GM18498 (cell line): Measurements from ENCODE around the gene ERC1.
"Not testable (repeated sequence)": the region's sequence is repeated elsewhere in the genome, so short reads cannot be mapped to it uniquely, and the experiment has no call there.

Experiments
- ATAC-seq: cut with Tn5 transposase; IDR thresholded peaks from one replicate; pipeline ENCODE4 v1.9.1; 2021; ENCODE audit warnings: mild to moderate bottlenecking, moderate library complexity; ENCODE audit not compliant: unreplicated experiment

Gene ERC1

DNA sequence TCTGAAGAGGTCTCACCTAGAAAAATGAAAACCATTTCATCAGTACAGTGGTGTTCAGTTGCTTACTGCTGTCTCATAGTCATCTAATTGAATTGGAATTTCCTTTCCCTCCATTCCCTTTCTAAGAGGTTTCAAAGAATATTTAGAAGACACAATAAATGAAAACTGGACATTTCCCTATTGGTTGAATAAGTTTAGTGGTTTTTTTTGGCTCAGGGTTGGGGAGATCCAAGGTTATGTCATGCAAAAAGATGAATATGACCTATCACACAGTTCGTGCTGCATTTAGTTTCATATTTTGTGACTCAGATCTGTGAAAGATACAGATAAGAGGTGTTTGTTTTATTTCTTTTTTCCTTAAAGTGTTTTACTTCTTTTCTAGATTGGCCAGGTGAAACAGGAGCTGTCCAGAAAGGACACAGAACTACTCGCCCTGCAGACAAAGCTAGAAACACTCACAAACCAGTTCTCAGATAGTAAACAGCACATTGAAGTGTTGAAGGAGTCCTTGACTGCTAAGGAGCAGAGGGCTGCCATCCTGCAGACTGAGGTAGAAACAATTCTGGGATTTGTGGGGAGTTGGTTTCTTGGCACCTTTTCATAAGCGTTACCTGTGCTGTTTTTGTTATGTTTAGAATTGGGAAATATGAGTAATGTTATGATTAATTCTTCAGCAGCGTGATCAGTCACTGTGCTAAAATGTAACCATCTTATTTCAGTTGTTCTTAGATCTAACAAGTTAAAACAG, 124.6 kb downstream of the ERC1 start:
- no peak for ATAC-seq

DNA sequence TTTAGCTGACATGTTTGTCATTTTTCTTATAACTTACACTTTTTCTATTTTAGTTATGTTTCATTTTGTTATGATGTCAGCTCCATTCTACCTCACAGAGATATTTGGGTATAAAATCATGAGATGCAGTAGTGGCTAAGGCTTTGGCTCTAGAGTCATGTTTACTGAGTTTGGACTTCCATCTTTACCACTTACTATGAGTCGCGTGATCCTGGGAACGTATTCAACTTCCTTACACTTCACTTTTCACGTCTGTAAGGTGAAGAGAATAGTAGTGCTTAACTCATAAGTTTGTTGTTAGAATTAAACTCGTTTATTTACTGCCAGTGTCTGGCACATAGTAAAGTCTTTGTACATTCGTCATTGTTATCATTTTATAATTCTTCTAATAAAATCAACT, 126.3 kb downstream of the ERC1 start:
- no peak for ATAC-seq

DNA sequence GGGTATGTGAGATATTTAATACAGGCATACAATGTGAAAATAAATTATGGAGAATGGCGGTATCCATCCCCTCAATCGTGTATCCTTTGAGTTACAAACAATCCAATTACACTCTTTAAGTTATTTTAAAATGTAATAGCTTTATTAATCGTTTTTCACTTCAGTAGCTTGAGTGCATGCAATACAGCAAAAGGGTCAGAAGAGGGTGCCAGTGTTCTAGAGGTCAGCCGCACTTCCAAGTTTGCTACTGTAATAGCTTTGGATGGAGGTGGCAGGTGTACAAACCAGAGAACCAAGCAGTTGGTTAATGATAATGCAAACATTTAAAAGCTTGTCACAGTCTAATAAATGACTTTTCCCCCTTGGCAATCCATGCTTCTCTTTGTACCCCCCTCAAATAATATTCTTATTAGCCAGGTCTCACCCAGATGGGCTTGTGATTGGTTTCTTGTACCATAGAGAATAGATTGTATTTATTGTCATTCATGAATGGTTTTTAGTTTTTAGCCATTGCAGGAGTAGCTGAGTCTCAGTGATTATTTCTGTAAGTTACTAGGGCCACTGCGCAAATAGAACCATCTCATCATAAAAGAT, 127.0 kb downstream of the ERC1 start:
- ATAC-seq = no peak

DNA sequence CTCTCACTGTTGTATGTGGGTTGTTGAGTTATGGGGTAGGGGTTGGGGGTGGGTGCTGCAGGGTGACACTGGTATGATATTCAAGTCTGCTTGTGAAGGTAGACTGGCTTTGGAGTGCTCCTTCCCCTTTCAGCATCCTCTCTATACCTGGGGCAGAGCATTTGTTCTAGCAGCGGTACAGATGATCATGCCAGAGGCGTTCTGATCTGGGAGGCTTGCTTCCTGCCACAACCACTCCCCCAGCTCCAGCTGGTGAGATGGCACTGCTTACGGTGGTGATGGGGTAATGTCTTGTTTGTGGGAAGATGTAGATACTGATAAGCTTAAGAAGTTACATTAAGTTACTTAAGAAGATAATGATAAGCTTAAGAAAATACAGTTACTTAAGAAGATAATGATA, 131.8 kb downstream of the ERC1 start:
- ATAC-seq = no peak

DNA sequence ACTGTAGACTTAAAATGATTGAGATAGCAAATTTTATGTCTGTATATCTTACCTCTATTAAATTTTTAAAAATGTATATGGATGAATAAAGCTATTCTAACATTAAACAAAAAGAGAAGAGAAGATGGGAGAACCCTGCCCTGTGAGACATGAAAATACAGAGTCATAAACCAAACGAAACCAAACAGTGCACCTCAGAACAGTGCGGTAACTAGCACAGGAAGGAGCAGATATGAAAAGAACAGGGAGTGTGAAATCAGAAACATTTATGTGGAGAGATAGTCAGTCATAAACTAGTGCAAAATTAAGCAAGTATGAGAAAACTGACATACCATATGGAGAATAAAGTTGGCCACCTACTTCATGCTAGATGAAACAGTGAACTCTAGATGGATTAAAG, 135.1 kb downstream of the ERC1 start:
- ATAC-seq = no peak

DNA sequence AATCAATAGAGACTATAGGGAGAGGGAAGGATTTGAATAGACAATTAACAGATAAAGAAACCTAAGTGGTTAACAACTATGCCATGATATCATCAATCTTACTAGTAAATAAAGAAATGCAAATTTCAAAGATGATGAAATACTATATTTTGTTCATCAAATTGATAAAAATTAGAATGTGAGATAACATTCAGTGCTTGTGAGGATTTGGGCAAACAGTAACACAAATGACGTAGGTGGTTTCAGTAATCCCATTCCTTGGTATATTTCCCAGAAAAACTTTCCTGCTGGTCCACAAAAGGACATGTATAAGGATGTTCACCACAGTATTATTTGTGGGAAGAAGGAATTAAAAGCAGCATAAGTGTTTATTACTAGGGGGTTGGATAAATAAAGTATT, 136.0 kb downstream of the ERC1 start:
- no peak for ATAC-seq

DNA sequence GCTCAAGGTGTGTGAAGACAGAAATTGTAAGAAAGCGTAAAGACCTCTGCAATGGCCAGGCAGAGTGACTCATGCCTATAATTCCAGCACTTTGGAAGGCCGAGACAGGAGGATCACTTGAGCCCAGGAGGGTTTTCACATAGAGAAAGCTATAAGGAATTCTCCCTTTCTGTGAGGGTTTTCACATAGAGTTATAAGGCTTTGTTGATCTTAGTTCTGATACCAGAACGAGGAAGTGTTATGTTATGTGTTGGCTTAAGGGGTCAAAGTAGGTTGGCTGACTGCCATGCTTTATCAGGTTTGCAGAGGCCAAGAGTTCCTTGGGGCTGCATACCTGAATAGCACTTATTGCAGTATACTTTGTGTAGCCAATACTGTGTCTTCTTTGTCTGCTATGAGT, 139.1 kb downstream of the ERC1 start:
- ATAC-seq = no peak

DNA sequence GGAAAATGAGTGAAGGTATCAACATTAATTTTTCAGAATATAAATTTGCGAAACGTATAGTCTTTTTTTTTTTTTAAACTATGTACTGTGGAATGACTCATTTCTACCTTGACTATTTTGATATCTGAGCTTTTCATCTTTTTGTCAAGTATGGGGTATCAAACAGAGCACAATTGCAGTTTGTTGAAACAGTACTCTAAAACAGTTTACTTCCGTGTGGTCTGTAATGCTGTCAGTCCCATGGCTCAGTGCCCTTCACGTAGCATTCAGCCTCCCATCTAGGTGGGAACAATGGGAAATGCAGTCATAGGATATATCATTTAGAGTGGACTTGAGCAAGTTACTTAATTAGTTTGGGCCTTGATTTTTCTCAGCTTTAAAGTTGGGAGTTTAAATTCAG, 139.5 kb downstream of the ERC1 start:
- no peak for ATAC-seq

DNA sequence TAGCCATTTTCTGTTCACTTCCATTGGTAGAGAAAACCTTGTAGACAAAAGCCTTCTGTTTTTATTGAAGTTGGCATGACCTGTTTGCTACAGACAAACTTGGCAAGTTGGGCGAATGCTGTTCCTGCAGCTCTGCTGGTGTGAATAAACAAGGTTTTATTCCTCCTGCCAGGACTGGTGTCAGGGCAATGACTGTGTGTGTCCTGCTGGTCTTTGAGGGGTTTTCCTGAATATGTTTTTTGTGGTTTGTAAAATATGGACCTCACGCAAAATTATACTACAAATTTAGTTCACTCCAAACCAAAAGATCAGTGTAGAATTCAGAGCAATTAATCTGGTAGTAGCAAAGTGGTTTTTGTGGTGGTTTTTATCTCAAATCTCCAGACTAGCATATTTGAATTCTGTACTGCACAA, 140.8 kb downstream of the ERC1 start:
- ATAC-seq = no peak

DNA sequence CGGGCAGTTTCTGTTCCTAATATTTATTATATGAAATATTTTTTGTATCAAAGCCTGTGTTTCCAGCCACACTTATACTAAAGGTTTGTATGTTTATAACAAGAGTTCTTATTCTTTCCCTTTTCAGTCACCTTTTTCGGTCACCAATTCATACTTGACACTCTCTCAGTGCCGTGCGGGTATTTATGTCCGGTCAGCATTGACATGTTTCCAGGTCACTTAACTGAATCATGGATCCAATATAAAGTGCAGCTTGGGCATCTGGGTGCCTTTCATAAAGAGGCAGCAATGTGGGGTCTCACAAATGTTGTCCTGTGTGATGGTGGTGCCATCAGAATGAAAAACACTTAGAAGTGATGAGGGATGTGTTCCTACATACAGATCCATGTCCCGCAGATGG, 141.3 kb downstream of the ERC1 start:
- ATAC-seq = no peak

DNA sequence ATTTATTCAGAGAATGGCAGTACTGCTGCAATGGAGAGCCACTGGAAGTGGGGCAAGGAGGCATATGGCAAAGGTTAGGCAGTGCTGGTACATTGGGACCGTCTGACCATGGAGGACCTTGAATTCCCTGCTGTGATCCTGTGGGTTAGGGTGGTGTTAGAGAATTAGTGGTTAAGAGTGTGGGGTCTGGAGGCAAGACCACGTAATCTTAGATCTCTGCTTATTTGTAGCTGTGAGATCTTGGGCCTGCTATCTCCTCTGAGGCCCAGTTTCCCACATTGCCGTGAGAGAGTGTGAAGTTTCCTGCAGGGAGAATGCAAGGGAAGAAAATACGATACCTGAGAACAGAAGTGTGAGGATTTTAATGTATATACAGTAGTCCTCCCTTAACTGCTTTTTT, 147.7 kb downstream of the ERC1 start:
- no peak for ATAC-seq

DNA sequence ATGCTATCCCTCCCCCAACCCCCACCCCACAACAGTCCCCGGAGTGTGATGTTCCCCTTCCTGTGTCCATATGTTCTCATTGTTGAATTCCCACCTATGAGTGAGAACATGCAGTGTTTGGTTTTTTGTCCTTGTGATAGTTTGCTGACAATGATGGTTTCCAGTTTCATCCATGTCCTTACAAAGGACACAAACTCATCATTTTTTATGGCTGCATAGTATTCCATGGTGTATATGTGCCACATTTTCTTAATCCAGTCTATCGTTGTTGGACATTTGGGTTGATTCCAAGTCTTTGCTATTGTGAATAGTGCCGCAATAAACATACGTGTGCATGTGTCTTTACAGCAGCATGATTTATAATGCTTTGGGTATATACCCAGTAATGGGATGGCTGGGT, 155.7 kb downstream of the ERC1 start:
- ATAC-seq = not testable (repeated sequence)

DNA sequence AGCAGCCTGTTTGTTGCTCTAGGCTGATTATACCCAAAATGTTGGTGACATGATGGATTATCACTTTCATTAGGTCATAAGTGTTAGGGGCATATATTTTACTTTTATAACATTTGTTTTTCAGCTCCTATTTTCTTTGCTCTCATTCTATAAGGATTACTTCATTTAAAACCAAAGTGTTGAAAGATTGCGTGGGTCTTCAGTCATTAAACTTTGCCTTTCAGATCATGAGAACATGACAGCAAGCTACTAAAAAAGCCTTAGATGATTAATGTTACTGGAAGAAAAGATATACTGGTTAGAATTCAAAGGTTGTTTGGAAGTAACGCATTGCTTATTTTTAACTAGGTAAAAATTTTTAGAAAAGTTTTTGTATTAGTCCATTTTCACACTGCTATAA, 156.8 kb downstream of the ERC1 start:
- ATAC-seq = no peak

DNA sequence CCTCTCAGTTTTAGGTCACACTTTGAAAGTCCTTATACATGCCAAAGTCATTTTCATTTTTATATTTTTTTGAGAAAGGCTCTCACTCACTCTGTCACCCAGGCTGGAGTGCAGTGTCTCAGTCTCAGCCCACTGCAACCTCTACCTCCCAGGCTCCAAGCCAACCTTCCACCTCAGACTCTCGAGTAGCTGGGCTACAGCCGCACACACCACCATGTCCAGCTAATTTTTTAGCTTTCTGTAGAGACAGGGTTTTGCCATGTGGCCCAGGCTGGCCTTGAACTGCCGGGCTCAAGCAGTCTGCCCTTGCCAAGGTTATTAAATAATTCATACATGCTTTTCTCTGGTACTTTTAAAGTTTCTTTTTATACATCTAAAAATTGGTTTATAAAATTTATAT, 166.0 kb downstream of the ERC1 start:
- ATAC-seq = no peak

DNA sequence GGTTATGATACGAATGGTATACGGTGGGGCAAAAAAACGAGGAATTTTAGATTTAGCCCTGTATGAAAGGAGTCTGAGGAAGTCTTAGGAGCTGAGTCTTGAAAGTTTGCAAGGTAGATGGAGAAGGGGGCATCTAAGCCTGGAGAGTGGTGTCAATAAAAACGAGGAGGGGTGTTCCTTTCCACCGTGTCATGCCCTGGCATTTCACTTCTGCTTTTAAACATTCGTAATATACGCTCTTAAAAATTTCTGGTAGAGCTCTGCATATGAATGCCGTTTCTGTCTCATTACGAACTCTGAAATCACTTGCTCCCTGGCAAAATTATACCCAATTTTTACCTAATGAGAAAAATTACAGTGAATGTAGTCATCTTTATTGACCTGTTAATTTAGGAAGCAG, 170.2 kb downstream of the ERC1 start:
- ATAC-seq = no peak

DNA sequence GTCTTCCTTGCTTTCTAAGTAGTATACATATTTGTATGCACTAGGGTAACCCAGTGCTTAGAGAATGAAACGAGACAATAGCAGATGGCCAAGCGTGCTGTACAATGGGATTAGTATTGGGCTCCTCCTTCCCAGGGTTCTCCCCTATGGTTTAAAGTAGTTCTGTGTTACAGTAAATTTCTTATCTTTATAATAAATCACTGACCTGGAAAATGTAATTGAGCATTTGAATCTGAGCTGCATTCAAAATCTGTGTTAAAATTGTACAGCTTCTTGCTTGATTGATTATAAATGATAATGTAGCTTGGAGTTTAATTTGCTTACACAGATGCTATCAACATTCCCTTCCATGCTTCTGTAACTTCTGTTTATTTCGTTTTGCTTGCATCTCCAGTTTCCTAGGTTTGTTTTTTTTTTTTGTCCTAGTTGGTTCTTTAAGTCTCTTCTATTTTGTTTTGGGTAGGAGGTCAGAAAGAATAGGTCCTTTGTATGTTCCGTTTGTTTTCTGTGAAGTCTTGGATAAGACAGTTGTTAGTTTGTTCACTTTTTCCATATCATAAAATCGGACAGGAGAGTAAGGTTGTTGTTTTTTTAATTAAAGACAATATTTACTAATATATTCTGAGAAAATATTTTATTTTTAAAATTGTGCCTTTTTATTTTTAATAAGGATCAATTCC, 171.2 kb downstream of the ERC1 start:
- ATAC-seq = no peak

DNA sequence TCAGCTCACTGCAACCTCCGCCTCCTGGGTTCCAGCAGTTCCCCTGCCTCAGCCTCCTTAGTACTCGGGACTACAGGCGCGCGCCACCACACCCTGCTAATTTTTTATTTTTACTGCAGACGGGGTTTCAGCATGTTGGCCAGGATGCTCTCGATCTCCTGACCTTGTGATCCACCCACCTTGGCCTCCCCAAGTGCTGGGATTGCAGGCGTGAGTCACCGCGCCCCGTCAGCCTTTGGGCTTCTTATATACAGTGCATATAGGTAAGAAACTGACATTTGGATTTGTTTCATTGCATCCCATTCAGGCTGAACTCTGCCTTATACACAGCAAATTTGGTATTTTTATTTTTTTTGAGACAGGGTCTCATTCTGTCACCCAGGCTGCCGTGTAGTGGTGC, 176.8 kb downstream of the ERC1 start:
- ATAC-seq = no peak

DNA sequence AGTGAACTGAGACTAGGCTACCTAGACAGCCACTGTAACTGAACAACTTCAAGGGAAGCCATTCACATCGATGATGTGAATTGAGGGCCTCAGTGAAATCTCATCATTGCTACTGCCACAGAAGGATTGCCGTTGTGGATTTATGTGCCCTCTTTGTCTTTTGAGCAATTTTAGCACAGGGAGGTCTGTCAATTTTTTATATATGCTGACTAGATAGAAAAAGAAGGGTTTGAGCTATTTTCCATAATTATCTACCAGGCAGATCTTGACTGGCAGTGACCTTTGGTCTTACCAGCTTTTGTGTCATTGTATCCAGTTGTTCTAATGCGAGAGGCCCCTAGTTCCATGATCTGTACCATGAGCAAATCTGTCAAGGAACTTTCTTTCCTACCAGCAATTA, 179.4 kb downstream of the ERC1 start:
- no peak for ATAC-seq

DNA sequence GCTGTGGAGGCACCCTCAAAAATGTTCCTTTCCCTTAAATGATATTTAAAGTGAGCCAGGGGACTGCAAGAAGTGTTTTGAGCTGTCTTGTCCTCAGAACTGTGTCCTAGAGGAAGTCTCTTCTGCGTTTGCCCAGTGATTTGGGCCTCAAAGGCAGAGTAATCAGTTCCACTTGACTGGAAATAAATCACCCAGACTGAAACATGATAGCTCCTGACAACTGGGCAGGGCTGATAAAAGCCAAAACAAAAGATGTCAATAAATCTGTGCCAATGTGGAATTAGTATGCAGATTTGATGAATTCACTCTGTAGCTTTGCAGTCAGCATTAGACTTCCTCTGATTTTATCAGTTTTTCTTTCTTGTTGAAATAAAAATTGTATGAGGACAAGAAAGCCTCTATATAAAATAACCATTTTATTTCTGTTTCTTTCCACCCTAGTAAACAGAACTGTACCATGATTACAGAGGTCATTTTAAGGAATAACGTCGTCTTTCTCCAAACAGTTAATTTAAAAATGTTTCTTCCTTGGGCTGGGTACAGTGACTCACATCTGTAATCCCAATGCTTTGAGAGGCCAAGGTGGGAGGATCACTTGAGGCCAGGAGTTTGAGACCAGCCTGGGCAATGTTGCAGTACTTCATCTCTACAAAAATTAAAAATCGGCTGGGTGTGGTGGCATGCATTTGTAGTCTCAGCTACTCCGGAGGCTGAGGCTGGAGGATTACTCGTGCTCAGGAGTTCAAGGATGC, 180.8 kb downstream of the ERC1 start:
- no peak for ATAC-seq

DNA sequence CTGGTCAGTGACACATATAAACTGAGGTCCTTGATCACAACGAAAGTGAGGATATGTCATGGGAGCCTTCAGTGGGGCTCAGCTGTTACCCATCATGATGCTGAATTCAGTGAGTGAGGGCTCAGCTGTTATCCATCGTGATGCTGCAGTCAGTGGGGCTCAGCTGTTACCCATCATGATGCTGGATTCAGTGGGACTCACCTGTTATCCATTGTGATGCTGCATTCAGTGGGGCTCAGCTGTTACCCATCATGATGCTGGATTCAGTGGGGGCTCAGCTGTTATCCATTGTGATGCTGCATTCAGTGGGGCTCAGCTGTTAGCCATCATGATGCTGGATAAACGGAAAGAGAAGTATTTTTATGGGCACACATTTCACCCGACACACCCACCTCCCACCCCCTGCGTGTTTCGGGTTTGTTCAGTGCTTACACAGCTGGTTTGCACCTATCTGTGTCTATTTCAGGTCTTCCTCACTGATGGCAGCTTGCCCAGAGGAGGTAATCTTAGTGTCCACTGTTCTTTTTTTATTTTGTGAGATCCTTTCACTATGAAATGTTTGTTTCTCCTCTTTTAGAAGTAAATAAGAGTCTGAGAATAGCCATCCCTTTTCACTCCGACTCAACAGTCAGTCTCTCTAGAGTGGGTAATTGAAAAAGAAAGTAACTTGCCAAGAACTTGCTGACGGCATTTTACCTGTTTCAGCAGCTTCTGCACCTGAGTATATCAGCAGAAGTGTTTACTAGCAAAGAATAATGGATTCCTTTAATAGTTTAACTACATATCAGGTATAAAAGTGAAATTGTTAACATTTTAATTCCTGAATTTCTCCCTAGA, 183.0 kb downstream of the ERC1 start:
- ATAC-seq = no peak

DNA sequence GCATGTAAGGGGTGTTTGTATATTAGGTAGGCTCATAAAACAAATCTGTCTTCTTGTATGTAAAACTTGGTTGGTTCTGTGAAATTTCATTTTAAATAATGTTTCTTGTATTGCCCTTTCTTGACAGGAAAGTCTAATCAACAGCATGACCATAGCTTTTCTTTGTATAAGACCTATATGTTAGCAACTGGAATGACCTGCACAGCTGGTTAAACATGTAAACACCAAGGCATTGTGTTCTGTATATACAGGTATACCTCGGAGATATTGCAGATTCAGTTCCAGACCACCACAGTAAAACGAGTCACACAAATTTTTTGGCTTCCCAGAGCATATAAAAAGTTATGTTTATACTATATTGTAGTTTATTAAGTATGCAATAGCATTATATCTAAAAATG, 183.6 kb downstream of the ERC1 start:
- ATAC-seq = no peak
